RWPE2 (cell line): ENCODE results near the gene SH3YL1.

Experiments
- ATAC-seq: fragments of 200-7000 bp; cut with Tn5 transposase; 3 replicates; pipeline ENCODE4 v1.9.1; 2021; ENCODE audit warnings: low read depth
- DNase-seq: peaks from one replicate; pipeline ENCODE4 v3.0.0-alpha.2; 2020; ENCODE audit warnings: low spot score
- H3K27ac ChIP-seq: fragments of 450-650 bp; 2 replicates; pipeline ENCODE4 v1.5.1; 2017; ENCODE audit warnings: mild to moderate bottlenecking; ENCODE audit not compliant: poor library complexity, severe bottlenecking
- H3K27me3 ChIP-seq: fragments of 250-450 bp; sonication (Bioruptor Pico); 2 replicates; pipeline ENCODE4 v1.5.1; 2021; ENCODE audit warnings: mild to moderate bottlenecking, moderate library complexity; ENCODE audit not compliant: insufficient read depth, poor library complexity, severe bottlenecking
- H3K36me3 ChIP-seq: fragments of 250-450 bp; sonication (Bioruptor Pico); 2 replicates; pipeline ENCODE4 v1.5.1; 2020; ENCODE audit warnings: low read depth, mild to moderate bottlenecking, moderate library complexity
- H3K4me1 ChIP-seq: fragments of 250-450 bp; sonication (Bioruptor Pico); 2 replicates; pipeline ENCODE4 v1.5.1; 2021; ENCODE audit warnings: mild to moderate bottlenecking, moderate library complexity; ENCODE audit not compliant: insufficient read depth, poor library complexity, severe bottlenecking
- H3K4me3 ChIP-seq: fragments of 250-450 bp; sonication (Bioruptor Pico); 2 replicates; pipeline ENCODE4 v1.5.1; 2021; ENCODE audit warnings: mild to moderate bottlenecking, moderate library complexity; ENCODE audit not compliant: severe bottlenecking
- H3K9me3 ChIP-seq: fragments of 250-450 bp; sonication (Bioruptor Pico); 2 replicates; pipeline ENCODE4 v1.5.1; 2021; ENCODE audit warnings: mild to moderate bottlenecking, moderate library complexity; ENCODE audit not compliant: severe bottlenecking
- TF ChIP-seq, protein P1 (sequence below): fragments of 450-650 bp; IDR thresholded peaks from one replicate; pipeline ENCODE4 v1.5.1; 2017; ENCODE audit warnings: mild to moderate bottlenecking, moderate library complexity; ENCODE audit not compliant: poor library complexity, severe bottlenecking

SH3YL1 gene

GRCh38 chr2:216068-216467, 47.8 kb downstream of the SH3YL1 start:
- TF ChIP-seq, protein P1, sequence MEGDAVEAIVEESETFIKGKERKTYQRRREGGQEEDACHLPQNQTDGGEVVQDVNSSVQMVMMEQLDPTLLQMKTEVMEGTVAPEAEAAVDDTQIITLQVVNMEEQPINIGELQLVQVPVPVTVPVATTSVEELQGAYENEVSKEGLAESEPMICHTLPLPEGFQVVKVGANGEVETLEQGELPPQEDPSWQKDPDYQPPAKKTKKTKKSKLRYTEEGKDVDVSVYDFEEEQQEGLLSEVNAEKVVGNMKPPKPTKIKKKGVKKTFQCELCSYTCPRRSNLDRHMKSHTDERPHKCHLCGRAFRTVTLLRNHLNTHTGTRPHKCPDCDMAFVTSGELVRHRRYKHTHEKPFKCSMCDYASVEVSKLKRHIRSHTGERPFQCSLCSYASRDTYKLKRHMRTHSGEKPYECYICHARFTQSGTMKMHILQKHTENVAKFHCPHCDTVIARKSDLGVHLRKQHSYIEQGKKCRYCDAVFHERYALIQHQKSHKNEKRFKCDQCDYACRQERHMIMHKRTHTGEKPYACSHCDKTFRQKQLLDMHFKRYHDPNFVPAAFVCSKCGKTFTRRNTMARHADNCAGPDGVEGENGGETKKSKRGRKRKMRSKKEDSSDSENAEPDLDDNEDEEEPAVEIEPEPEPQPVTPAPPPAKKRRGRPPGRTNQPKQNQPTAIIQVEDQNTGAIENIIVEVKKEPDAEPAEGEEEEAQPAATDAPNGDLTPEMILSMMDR, result no peak
- no peak overlapping the region for H3K27ac ChIP-seq

DNA sequence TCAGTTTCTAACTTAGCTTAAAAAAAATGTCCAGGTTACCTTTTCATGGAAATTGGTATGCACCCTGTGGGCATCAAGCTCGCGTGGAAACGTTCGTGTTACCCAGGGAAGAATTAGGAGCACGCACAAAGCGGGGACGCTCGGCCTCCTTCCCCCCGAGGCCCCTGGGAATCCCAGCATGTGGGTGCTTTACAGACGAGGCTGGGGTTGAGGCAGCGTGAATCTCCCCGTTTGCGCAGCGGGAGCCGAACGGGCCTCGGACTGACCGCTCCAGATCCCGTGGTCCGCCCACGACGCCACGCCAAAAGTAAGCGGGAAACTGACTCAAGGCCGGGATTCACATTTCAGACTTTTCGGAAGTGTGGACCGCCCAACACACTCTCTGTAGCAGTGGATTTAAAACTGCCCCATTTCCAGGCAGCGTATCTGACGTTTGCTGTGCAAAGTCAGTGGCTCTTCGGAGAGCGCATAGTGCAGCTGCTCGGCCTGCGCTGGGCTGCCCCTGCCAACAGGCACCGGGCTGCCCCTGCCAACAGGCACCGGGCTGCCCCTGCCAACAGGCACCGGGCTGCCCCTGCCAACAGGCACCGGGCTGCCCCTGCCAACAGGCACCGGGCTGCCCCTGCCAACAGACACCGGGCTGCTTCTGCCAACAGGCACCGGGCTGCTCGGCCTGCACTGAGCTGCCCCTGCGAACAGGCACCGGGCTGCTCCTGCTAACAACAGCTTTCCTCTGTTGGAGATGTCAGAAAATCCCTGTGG, 49.7 kb downstream of the SH3YL1 start:
- Histone ChIP-seq H3K27ac (no peak overlapping the region), H3K27me3 (no peaks in the 10 kb centered on the region), H3K4me1 (no peaks in the 10 kb centered on the region), H3K4me3 (no peak overlapping the region), H3K36me3 (peaks cover 9% of the 10 kb centered on the region), H3K9me3 (no peaks in the 10 kb centered on the region)
- no peak for DNase-seq
- TF ChIP-seq, protein P1, result no peak
- no peak for ATAC-seq

More at GRCh38 chr2:216068-216467, 47.8 kb downstream of the SH3YL1 start:
- Histone ChIP-seq H3K9me3 (no peaks in the 10 kb centered on the region), H3K36me3 (peaks cover 9% of the 10 kb centered on the region), H3K27me3 (no peaks in the 10 kb centered on the region), H3K4me1 (no peaks in the 10 kb centered on the region), H3K4me3 (no peak overlapping the region)
- DNase-seq, result no peak
- no peak for ATAC-seq

GRCh38 chr2:211486-212184, 52.2 kb downstream of the SH3YL1 start:
- Histone ChIP-seq H3K4me1 (no peaks in the 10 kb centered on the region), H3K4me3 (no peak overlapping the region), H3K36me3 (no peaks in the 10 kb centered on the region), H3K9me3 (no peaks in the 10 kb centered on the region), H3K27ac (no peak overlapping the region), H3K27me3 (no peaks in the 10 kb centered on the region)
- ATAC-seq, result no peak
- TF ChIP-seq, protein P1, result no peak
- DNase-seq, result no peak

GRCh38 chr2:210660-211059, 53.2 kb downstream of the SH3YL1 start:
- Histone ChIP-seq H3K9me3 (no peaks in the 10 kb centered on the region), H3K27me3 (no peaks in the 10 kb centered on the region), H3K36me3 (no peaks in the 10 kb centered on the region), H3K4me1 (no peaks in the 10 kb centered on the region), H3K27ac (no peak overlapping the region), H3K4me3 (no peak overlapping the region)
- ATAC-seq, result peak; percentile 95
- DNase-seq, result no peak
- TF ChIP-seq, protein P1, result no peak

DNA sequence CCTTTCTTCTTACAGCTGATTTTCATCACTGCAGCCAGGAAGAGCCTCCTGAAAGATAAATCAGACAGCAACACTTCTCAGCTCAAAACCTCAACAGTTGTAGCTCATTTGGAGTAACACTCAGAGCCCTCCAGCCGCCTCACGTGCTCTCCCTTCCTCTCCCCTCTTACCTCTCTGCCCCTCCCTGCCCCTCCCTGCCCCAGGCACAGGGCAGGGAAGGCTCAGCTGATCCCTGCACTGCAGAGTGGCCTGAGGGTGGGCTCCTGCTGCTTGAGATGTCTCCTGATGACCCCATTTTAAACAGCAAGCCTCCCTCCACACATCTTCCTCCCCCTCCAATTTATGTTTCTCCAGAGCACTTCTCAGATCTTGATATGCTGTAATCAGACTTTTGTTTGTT, 54.4 kb downstream of the SH3YL1 start:
- TF ChIP-seq, protein P1, result no peak
- Histone ChIP-seq H3K36me3 (no peaks in the 10 kb centered on the region), H3K4me3 (no peak overlapping the region), H3K27ac (no peak overlapping the region), H3K4me1 (no peaks in the 10 kb centered on the region), H3K9me3 (no peaks in the 10 kb centered on the region), H3K27me3 (no peaks in the 10 kb centered on the region)
- ATAC-seq (no peak), DNase-seq (no peak)
